Kidney (tissue), 14 donors: ENCODE measurements around the gene PLB1. TPM values are rescaled to one million over a fixed set of nuclear protein-coding genes. Genes with fewer than 3 reads are reported as not detected.
A peak's percentile ranks its signal among the peaks of the same experiment; 100 is the strongest.

Source experiments
- DNase-seq, 5 donors: peaks; one replicate each; pipeline ENCODE4 v3.0.0-alpha.2; 2013 to 2020
- FAIRE-seq: peaks from 2 replicates; lab custom pipeline; 2012; peaks lifted over from hg19 to GRCh38; lab: Jason Lieb, UNC
- H3K27ac ChIP-seq, 2 donors: one replicate each; pipeline ENCODE4 v1.7.0; 2013; ENCODE audit warnings: low read depth in 2 of 2, low read length in 2 of 2, inconsistent platforms in 1 of 2
- H3K27me3 ChIP-seq: one replicate; pipeline ENCODE4 v1.7.1; 2013; ENCODE audit warnings: low read length, inconsistent platforms; ENCODE audit not compliant: control insufficient read depth, insufficient read depth
- H3K36me3 ChIP-seq, 3 donors: one replicate each; pipeline versions ENCODE4 v1.7.0 to v1.7.1; 2013; ENCODE audit warnings: low read length in 3 of 3, control low read depth in 1 of 3, inconsistent platforms in 1 of 3; ENCODE audit not compliant: insufficient read depth in 3 of 3, control insufficient read depth in 2 of 3
- H3K4me1 ChIP-seq, 3 donors: one replicate each; pipeline versions ENCODE4 v1.7.0 to v1.7.1; 2013; ENCODE audit warnings: low read length in 3 of 3, inconsistent platforms in 1 of 3, low read depth in 1 of 3; ENCODE audit not compliant: control insufficient read depth in 2 of 3, insufficient read depth in 2 of 3
- H3K4me3 ChIP-seq, 3 donors: one replicate each; pipeline versions ENCODE4 v1.7.0 to v1.8.1; 2013; ENCODE audit warnings: low read length in 3 of 3, control low read depth in 1 of 3, inconsistent platforms in 1 of 3
- H3K9ac ChIP-seq, 3 donors: one replicate each; pipeline versions ENCODE4 v1.7.0 to v1.7.1; 2013; ENCODE audit warnings: low read length in 3 of 3, control low read depth in 1 of 3, inconsistent platforms in 1 of 3
- H3K9me3 ChIP-seq, 3 donors: one replicate each; pipeline versions ENCODE4 v1.7.0 to v1.7.1; 2013; ENCODE audit warnings: low read length in 3 of 3, control low read depth in 1 of 3, inconsistent platforms in 1 of 3; ENCODE audit not compliant: control insufficient read depth in 2 of 3, insufficient read depth in 1 of 3
- intact Hi-C: fragments of 100-400 bp; cut with DNase I; formaldehyde crosslinking; loops from one replicate; pipeline ENCODE4 v1.11.1; 2022
- polyA plus RNA-seq: library from polyadenylated mRNA; stranded (reverse); fragments of 350-450 nt; fragmentation: Illumina TruSeq; extraction: RNeasy Lipid Tissue Mini Kit (QIAGEN cat#74804); gene quantifications from one replicate; pipeline ENCODE4 v1.2.3, GENCODE V29; 2014; ENCODE audit warnings: low read depth, low replicate concordance; ENCODE audit not compliant: insufficient read depth
- total RNA-seq: library from RNA; stranded (reverse); fragmentation: NEBNext Ultra II Directional; extraction: Animal tissue kit (Norgen Biotek cat#: 25700); gene quantifications from one replicate; pipeline ENCODE4 v1.2.1, GENCODE V29; 2021
- TF ChIP-seq, protein P1 (sequence below): IDR thresholded peaks from 3 replicates; pipeline ENCODE4 v1.5.1; 2012; ENCODE audit warnings: mild to moderate bottlenecking, moderate library complexity, borderline replicate concordance; ENCODE audit not compliant: insufficient read depth; ENCODE audit errors: extremely low read depth
- donor health status: control.
- donor health status: control.
- donor health status: control.
- donor health status: control.
- donor health status: control.
- donor health status: DM: yes; HTN: yes; CAD: no.
- donor health status: Normal renal cell carcinoma (clear cell type).

The PLB1 gene
- total and polyA plus RNA-seq, 2 donors from 2014 or later: 0.95 to 6.8 TPM

GRCh38 chr2:28565033-28565432, 69.2 kb downstream of the PLB1 start:
- H3K4me3 ChIP-seq: no peak overlapping the region
- no peaks in the 10 kb centered on the region for H3K4me1 ChIP-seq
- H3K36me3 ChIP-seq: no peaks in the 10 kb centered on the region
- H3K27me3 ChIP-seq: no peaks in the 10 kb centered on the region
- TF ChIP-seq, protein P1, sequence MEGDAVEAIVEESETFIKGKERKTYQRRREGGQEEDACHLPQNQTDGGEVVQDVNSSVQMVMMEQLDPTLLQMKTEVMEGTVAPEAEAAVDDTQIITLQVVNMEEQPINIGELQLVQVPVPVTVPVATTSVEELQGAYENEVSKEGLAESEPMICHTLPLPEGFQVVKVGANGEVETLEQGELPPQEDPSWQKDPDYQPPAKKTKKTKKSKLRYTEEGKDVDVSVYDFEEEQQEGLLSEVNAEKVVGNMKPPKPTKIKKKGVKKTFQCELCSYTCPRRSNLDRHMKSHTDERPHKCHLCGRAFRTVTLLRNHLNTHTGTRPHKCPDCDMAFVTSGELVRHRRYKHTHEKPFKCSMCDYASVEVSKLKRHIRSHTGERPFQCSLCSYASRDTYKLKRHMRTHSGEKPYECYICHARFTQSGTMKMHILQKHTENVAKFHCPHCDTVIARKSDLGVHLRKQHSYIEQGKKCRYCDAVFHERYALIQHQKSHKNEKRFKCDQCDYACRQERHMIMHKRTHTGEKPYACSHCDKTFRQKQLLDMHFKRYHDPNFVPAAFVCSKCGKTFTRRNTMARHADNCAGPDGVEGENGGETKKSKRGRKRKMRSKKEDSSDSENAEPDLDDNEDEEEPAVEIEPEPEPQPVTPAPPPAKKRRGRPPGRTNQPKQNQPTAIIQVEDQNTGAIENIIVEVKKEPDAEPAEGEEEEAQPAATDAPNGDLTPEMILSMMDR: no peak
- H3K27ac ChIP-seq: no peak overlapping the region
- intact Hi-C loops: no loop called here
- no peak overlapping the region for H3K9ac ChIP-seq
- H3K9me3 ChIP-seq: no peaks in the 10 kb centered on the region
- no peak for DNase-seq
- no peak for FAIRE-seq

- no peaks in the 10 kb centered on the region for H3K4me1 ChIP-seq
- intact Hi-C loops: no loop called here
- H3K9ac ChIP-seq: peak overlapping the region in 1 of 3 donors; percentile 49
- H3K27ac ChIP-seq: no peak overlapping the region
- H3K27me3 ChIP-seq: no peaks in the 10 kb centered on the region
- TF ChIP-seq, protein P1: no peak
- no peaks in the 10 kb centered on the region for H3K36me3 ChIP-seq
- no peak for FAIRE-seq
- H3K4me3 ChIP-seq: peak overlapping the region in 1 of 3 donors; percentile 68
- no peaks in the 10 kb centered on the region for H3K9me3 ChIP-seq
- DNase-seq: no peak
These were observed 69.9 kb downstream of the PLB1 start for GRCh38 chr2:28565720-28566295.

DNA sequence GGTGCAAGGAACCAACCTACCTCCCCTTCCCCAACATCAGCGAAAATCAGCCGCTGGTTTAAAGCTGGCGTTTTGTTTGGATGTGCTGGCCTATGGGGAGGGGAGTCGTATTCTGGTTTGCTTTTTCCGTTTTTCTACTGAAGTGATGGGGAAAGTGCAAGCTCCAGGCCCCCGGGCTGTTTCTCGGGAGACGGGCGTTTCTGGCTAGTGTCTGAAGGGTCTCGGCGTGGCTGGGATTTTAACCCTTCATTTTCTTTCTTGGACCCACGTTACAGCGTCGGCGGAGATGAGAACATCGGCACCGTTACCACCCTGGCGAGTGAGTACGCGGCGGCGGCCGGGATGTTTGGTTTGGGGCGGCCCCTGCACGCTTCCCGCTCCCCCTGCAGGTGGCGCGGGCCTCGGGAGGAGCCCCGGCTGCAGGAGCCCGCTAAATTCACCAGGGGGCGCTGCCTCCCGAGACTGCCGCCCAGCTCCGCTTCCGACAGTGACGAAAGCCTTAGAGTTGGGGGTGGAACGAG, 70.7 kb downstream of the PLB1 start:
- no peaks in the 10 kb centered on the region for H3K36me3 ChIP-seq
- H3K9me3 ChIP-seq: no peaks in the 10 kb centered on the region
- H3K9ac ChIP-seq: peak overlapping the region; percentile 22 to 49 (median 33)
- intact Hi-C loops: no loop called here
- H3K27me3 ChIP-seq: no peaks in the 10 kb centered on the region
- H3K4me3 ChIP-seq: peak overlapping the region; percentile 68 to 89 (median 82)
- TF ChIP-seq, protein P1: peak; percentile 99
- H3K27ac ChIP-seq: no peak overlapping the region
- peak; percentile 89 to 95 (median 93) for DNase-seq
- H3K4me1 ChIP-seq: no peaks in the 10 kb centered on the region
- FAIRE-seq: no peak
